Measurements from ENCODE around the gene TRIP11. TPM values are rescaled to one million over a fixed set of nuclear protein-coding genes. Genes with fewer than 3 reads are reported as not detected.

The TRIP11 gene
- total RNA-seq, 3 donors from 2014 or later, result 39.7 to 64.1 (median 41.1) TPM

GRCh38 chr14:91985521-91986255, 54.2 kb downstream of the TRIP11 start:
- TF ChIP-seq POLR2AphosphoS5 (IDR thresholded peaks at IDR 0.05) (no peak), CTCF (IDR thresholded peaks at IDR 0.05) (no peak), POLR2A (IDR thresholded peaks at IDR 0.05) (no peak)
- intact Hi-C loops (cut with DNase I; ENCODE audit: low total_unique reads), result no loop called here
- Histone ChIP-seq H3K36me3 (no peaks in the 10 kb centered on the region), H3K4me3 (no peak overlapping the region), H3K4me1 (no peaks in the 10 kb centered on the region), H3K9me3 (no peaks in the 10 kb centered on the region), H3K27me3 (no peaks in the 10 kb centered on the region), H3K27ac (no peak overlapping the region)
- DNase-seq (ENCODE audit: low spot score in 2 of 2), result no peak

GRCh38 chr14:91985008-91985407, 54.9 kb downstream of the TRIP11 start:
- DNase-seq (ENCODE audit: low spot score in 2 of 2), result no peak
- intact Hi-C loops (cut with DNase I; ENCODE audit: low total_unique reads), result no loop called here
- no peak for TF ChIP-seq POLR2AphosphoS5 (IDR thresholded peaks at IDR 0.05)
- no peak for TF ChIP-seq CTCF (IDR thresholded peaks at IDR 0.05)
- no peak for TF ChIP-seq POLR2A (IDR thresholded peaks at IDR 0.05)
- H3K27ac ChIP-seq, result no peak overlapping the region
- H3K4me1 ChIP-seq, result no peaks in the 10 kb centered on the region
- no peaks in the 10 kb centered on the region for H3K27me3 ChIP-seq
- no peaks in the 10 kb centered on the region for H3K36me3 ChIP-seq
- no peak overlapping the region for H3K4me3 ChIP-seq
- H3K9me3 ChIP-seq, result no peaks in the 10 kb centered on the region

- Histone ChIP-seq H3K27ac (no peak overlapping the region), H3K27me3 (no peaks in the 10 kb centered on the region), H3K4me1 (no peaks in the 10 kb centered on the region), H3K4me3 (no peak overlapping the region), H3K36me3 (no peaks in the 10 kb centered on the region), H3K9me3 (no peaks in the 10 kb centered on the region)
- TF ChIP-seq POLR2A (IDR thresholded peaks at IDR 0.05) (no peak), CTCF (IDR thresholded peaks at IDR 0.05) (no peak), POLR2AphosphoS5 (IDR thresholded peaks at IDR 0.05) (no peak)
- intact Hi-C loops (cut with DNase I; ENCODE audit: low total_unique reads), result no loop called here
- no peak for DNase-seq (ENCODE audit: low spot score in 2 of 2)
These were observed 56.3 kb downstream of the TRIP11 start for GRCh38 chr14:91983588-91983987.

- DNase-seq (ENCODE audit: low spot score in 2 of 2), result no peak
- Histone ChIP-seq H3K27me3 (no peaks in the 10 kb centered on the region), H3K4me1 (no peaks in the 10 kb centered on the region), H3K27ac (no peak overlapping the region), H3K9me3 (no peaks in the 10 kb centered on the region), H3K36me3 (no peaks in the 10 kb centered on the region), H3K4me3 (no peak overlapping the region)
- intact Hi-C loops (cut with DNase I; ENCODE audit: low total_unique reads), result no loop called here
- no peak for TF ChIP-seq CTCF (IDR thresholded peaks at IDR 0.05)
- no peak for TF ChIP-seq POLR2A (IDR thresholded peaks at IDR 0.05)
- TF ChIP-seq POLR2AphosphoS5 (IDR thresholded peaks at IDR 0.05), result no peak
These were observed 59.7 kb downstream of the TRIP11 start for GRCh38 chr14:91980157-91980556.

GRCh38 chr14:91977884-91978283, 62.0 kb downstream of the TRIP11 start:
- no peak for DNase-seq (ENCODE audit: low spot score in 2 of 2)
- Histone ChIP-seq H3K9me3 (no peaks in the 10 kb centered on the region), H3K36me3 (no peaks in the 10 kb centered on the region), H3K27ac (no peak overlapping the region), H3K27me3 (no peaks in the 10 kb centered on the region), H3K4me1 (no peaks in the 10 kb centered on the region), H3K4me3 (no peak overlapping the region)
- no peak for TF ChIP-seq POLR2AphosphoS5 (IDR thresholded peaks at IDR 0.05)
- TF ChIP-seq POLR2A (IDR thresholded peaks at IDR 0.05), result no peak
- no peak for TF ChIP-seq CTCF (IDR thresholded peaks at IDR 0.05)
- intact Hi-C loops (cut with DNase I; ENCODE audit: low total_unique reads), result no loop called here

Data from breast epithelium (tissue), 4 donors.